Esophagus (tissue), 2 donors: ENCODE results near the gene TLE5. TPM values are rescaled to one million over a fixed set of nuclear protein-coding genes. Genes with fewer than 3 reads are reported as not detected.

ENCODE experiments used
- H3K27ac ChIP-seq, 2 donors: one replicate each; pipeline ENCODE4 v1.5.1; 2013; ENCODE audit warnings: low read depth in 2 of 2, mild to moderate bottlenecking in 2 of 2, inconsistent platforms in 1 of 2, low read length in 1 of 2, moderate library complexity in 1 of 2
- H3K27me3 ChIP-seq, 2 donors: one replicate each; pipeline ENCODE4 v1.6.1; 2013; ENCODE audit warnings: low read length in 2 of 2, control low read depth in 1 of 2, mild to moderate bottlenecking in 1 of 2; ENCODE audit not compliant: insufficient read depth in 2 of 2, control insufficient read depth in 1 of 2
- H3K36me3 ChIP-seq, 2 donors: one replicate each; pipeline ENCODE4 v1.6.1; 2013; ENCODE audit warnings: low read length in 1 of 2; ENCODE audit not compliant: control insufficient read depth in 2 of 2, insufficient read depth in 2 of 2
- H3K4me1 ChIP-seq, 2 donors: one replicate each; pipeline ENCODE4 v1.6.1; 2013; ENCODE audit warnings: low read length in 1 of 2; ENCODE audit not compliant: control insufficient read depth in 2 of 2, insufficient read depth in 2 of 2
- H3K4me3 ChIP-seq, 2 donors: one replicate each; pipeline ENCODE4 v1.5.1; 2013; ENCODE audit warnings: low read length in 2 of 2, mild to moderate bottlenecking in 2 of 2, low read depth in 1 of 2, moderate library complexity in 1 of 2
- H3K9me3 ChIP-seq, 2 donors: one replicate each; pipeline ENCODE4 v1.6.1; 2013; ENCODE audit warnings: mild to moderate bottlenecking in 2 of 2, low read depth in 1 of 2, low read length in 1 of 2, moderate library complexity in 1 of 2; ENCODE audit not compliant: control insufficient read depth in 2 of 2, insufficient read depth in 1 of 2
- WGBS, 2 donors: extraction: QIAGEN DNeasy Blood & Tissue Kit; methylation state at CpG; one replicate each; pipeline ENCODE4 v1.1.7; 2013; 5-methylcytosine and 5-hydroxymethylcytosine counted together
- polyA plus RNA-seq, 2 donors: library from polyadenylated mRNA; stranded (reverse); fragments of 200-250 nt; gene quantifications; one replicate each; pipeline ENCODE4 v1.2.3, GENCODE V29; 2013
- donor health status: healthy with polysubstance abuse.
- donor health status: Bipolar disorder and iron deficiency.

TLE5 gene
- polyA plus RNA-seq, 2 donors: 356 to 578 TPM

GRCh38 chr19:3029065-3029923 lies 33.0 kb downstream of the TLE5 start, which contains the start of gene TLE2:
TLE2 (minus strand) TSS chr19:3029280; CDS start chr19:3028904, 376 bp downstream.
- Histone ChIP-seq H3K36me3 (peaks cover 0 to 2% of the 10 kb centered on the region in 2 donors), H3K9me3 (no peaks in the 10 kb centered on the region), H3K27me3 (no peaks in the 10 kb centered on the region), H3K4me3 (peak within 1 kb of the TSS; percentile 62 to 63), H3K27ac (no peak within 1 kb of the TSS), H3K4me1 (no peaks in the 10 kb centered on the region)
- WGBS, 2 donors: 3 to 9% methylated on average over 25 to 85 of the region's 85 CpGs

- Histone ChIP-seq H3K9me3 (no peaks in the 10 kb centered on the region), H3K27ac (no peak overlapping the region), H3K36me3 (peaks cover 0 to 2% of the 10 kb centered on the region in 2 donors), H3K4me3 (peak overlapping the region; percentile 62 to 63), H3K4me1 (no peaks in the 10 kb centered on the region), H3K27me3 (no peaks in the 10 kb centered on the region)
- WGBS, 2 donors: 5 to 6% methylated on average over 37 to 40 of the region's 40 CpGs
These were observed 33.8 kb downstream of the TLE5 start for GRCh38 chr19:3028305-3029064.

- Histone ChIP-seq H3K36me3 (peaks cover 0 to 2% of the 10 kb centered on the region in 2 donors), H3K27me3 (no peaks in the 10 kb centered on the region), H3K9me3 (no peaks in the 10 kb centered on the region), H3K4me3 (no peak overlapping the region), H3K27ac (no peak overlapping the region), H3K4me1 (no peaks in the 10 kb centered on the region)
- WGBS, 2 donors: 58 to 64% methylated on average over 8 to 9 of the region's 9 CpGs
These were observed 34.4 kb downstream of the TLE5 start for GRCh38 chr19:3027981-3028304.

GRCh38 chr19:3027292-3027691 lies 35.0 kb downstream of the TLE5 start:
- 82 to 87% methylated on average over 2 of the region's 2 CpGs for WGBS, 2 donors
- Histone ChIP-seq H3K4me1 (no peaks in the 10 kb centered on the region), H3K9me3 (no peaks in the 10 kb centered on the region), H3K27me3 (no peaks in the 10 kb centered on the region), H3K4me3 (no peak overlapping the region), H3K36me3 (peaks cover 0 to 2% of the 10 kb centered on the region in 2 donors), H3K27ac (no peak overlapping the region)

GRCh38 chr19:3026768-3027167 lies 35.5 kb downstream of the TLE5 start:
- Histone ChIP-seq H3K27ac (no peak overlapping the region), H3K27me3 (no peaks in the 10 kb centered on the region), H3K4me1 (no peaks in the 10 kb centered on the region), H3K4me3 (no peak overlapping the region), H3K36me3 (peaks cover 0 to 2% of the 10 kb centered on the region in 2 donors), H3K9me3 (no peaks in the 10 kb centered on the region)
- WGBS, 2 donors: 91% methylated on average over 1 of the region's 1 CpG

- Histone ChIP-seq H3K4me3 (no peak overlapping the region), H3K27me3 (no peaks in the 10 kb centered on the region), H3K36me3 (peaks cover 0 to 2% of the 10 kb centered on the region in 2 donors), H3K9me3 (no peaks in the 10 kb centered on the region), H3K4me1 (no peaks in the 10 kb centered on the region), H3K27ac (no peak overlapping the region)
- 75% methylated on average over 9 of the region's 9 CpGs for WGBS, 2 donors
These were observed 36.8 kb downstream of the TLE5 start for GRCh38 chr19:3025549-3025886.

GRCh38 chr19:3024870-3025548 lies 37.3 kb downstream of the TLE5 start:
- WGBS, 2 donors: 60 to 68% methylated on average over 30 of the region's 30 CpGs
- Histone ChIP-seq H3K27ac (no peak overlapping the region), H3K27me3 (no peaks in the 10 kb centered on the region), H3K36me3 (peaks cover 0 to 2% of the 10 kb centered on the region in 2 donors), H3K4me3 (no peak overlapping the region), H3K9me3 (no peaks in the 10 kb centered on the region), H3K4me1 (no peaks in the 10 kb centered on the region)

- Histone ChIP-seq H3K4me3 (no peak overlapping the region), H3K36me3 (peaks cover 0 to 2% of the 10 kb centered on the region in 2 donors), H3K27me3 (no peaks in the 10 kb centered on the region), H3K27ac (no peak overlapping the region), H3K9me3 (no peaks in the 10 kb centered on the region), H3K4me1 (no peaks in the 10 kb centered on the region)
- 61 to 74% methylated on average over 5 of the region's 5 CpGs for WGBS, 2 donors
These were observed 37.8 kb downstream of the TLE5 start for GRCh38 chr19:3024509-3024869.

GRCh38 chr19:3020321-3020960 lies 41.9 kb downstream of the TLE5 start:
- Histone ChIP-seq H3K9me3 (no peaks in the 10 kb centered on the region), H3K27ac (no peak overlapping the region), H3K4me3 (no peak overlapping the region), H3K36me3 (peaks cover 0 to 2% of the 10 kb centered on the region in 2 donors), H3K4me1 (no peaks in the 10 kb centered on the region), H3K27me3 (no peaks in the 10 kb centered on the region)
- WGBS, 2 donors: 83 to 84% methylated on average over 18 of the region's 18 CpGs
